ENCODE measurements around the gene ZNF57. TPM values are rescaled to one million over a fixed set of nuclear protein-coding genes. Genes with fewer than 3 reads are reported as not detected.
A peak's percentile ranks its signal among the peaks of the same experiment; 100 is the strongest.

The ZNF57 gene
- total and polyA plus RNA-seq, 9 of the 15 experiments (the other 6 are each of a cell fraction or from before 2014, with no cell fraction given), result 3.9 to 13.5 (median 7.8) TPM

GRCh38 chr19:2865334-2866100 is 35.2 kb upstream of the ZNF57 start (continued):
- TF ChIP-seq ZMIZ1 (IDR thresholded peaks at IDR 0.05; ENCODE audit: low read depth in 2 of 2, low read length in 2 of 2) (peak in 1 of 2 experiments; percentile 56; a peak in 1 of 4 replicates), IRF9 (tag; IDR thresholded peaks at IDR 0.05) (no peak), ATF2 (CRISPR knock-in tag; IDR thresholded peaks at IDR 0.05) (no peak), GTF2E2 (tag; IDR thresholded peaks at IDR 0.05) (no peak), BHLHE40 (IDR thresholded peaks at IDR 0.05; ENCODE audit: low read length) (no peak), MYBL2 (IDR thresholded peaks at IDR 0.05; ENCODE audit: low read depth) (peak; percentile 81), MYBL2 (CRISPR knock-in tag; IDR thresholded peaks at IDR 0.05; ENCODE audit: borderline replicate concordance) (no peak), FOSL1 (tag; conservative IDR thresholded peaks at IDR 0.05) (no peak)

Measured in K562 (cell line).